Hepatocyte (in vitro differentiated cells): ENCODE measurements around the gene GDPGP1. TPM values are rescaled to one million over a fixed set of nuclear protein-coding genes. Genes with fewer than 3 reads are reported as not detected.
A peak's percentile ranks its signal among the peaks of the same experiment; 100 is the strongest.

Experiments used
- DNase-seq: peaks from one replicate; pipeline ENCODE4 v3.0.0-alpha.2; 2016; ENCODE audit warnings: low spot score
- H2AFZ ChIP-seq: fragments of 200-600 bp; sonication (generic); 2 replicates; pipeline ENCODE4 v1.6.0; 2016; ENCODE audit warnings: antibody characterized with exemption, mild to moderate bottlenecking
- H3K27ac ChIP-seq: fragments of 200-600 bp; sonication (generic); 2 replicates; pipeline ENCODE4 v1.5.1; 2016; ENCODE audit warnings: mild to moderate bottlenecking
- H3K27me3 ChIP-seq: fragments of 200-600 bp; sonication (generic); 2 replicates; pipeline ENCODE4 v1.6.1; 2016
- H3K36me3 ChIP-seq: fragments of 200-600 bp; sonication (generic); replicated peaks from 2 replicates; pipeline ENCODE4 v1.5.1; 2016; ENCODE audit warnings: low read depth; ENCODE audit not compliant: insufficient read depth
- H3K4me1 ChIP-seq: fragments of 200-600 bp; sonication (generic); 2 replicates; pipeline ENCODE4 v1.5.1; 2016; ENCODE audit warnings: mild to moderate bottlenecking, moderate library complexity; ENCODE audit not compliant: insufficient read depth
- H3K4me2 ChIP-seq: fragments of 200-600 bp; sonication (generic); 2 replicates; pipeline ENCODE4 v1.6.0; 2016
- H3K4me3 ChIP-seq: fragments of 200-600 bp; sonication (generic); 2 replicates; pipeline ENCODE4 v1.5.1; 2016; ENCODE audit warnings: mild to moderate bottlenecking
- H3K79me2 ChIP-seq: fragments of 200-600 bp; sonication (generic); 2 replicates; pipeline ENCODE4 v1.6.0; 2017; ENCODE audit warnings: mild to moderate bottlenecking
- H3K9me2 ChIP-seq: fragments of 200-600 bp; sonication (generic); replicated peaks from 2 replicates; pipeline ENCODE4 v1.6.0; 2017; ENCODE audit warnings: mild to moderate bottlenecking; ENCODE audit not compliant: insufficient read depth
- H3K9me3 ChIP-seq: fragments of 200-600 bp; sonication (generic); 2 replicates; pipeline ENCODE4 v1.5.1; 2016; ENCODE audit warnings: low read depth, mild to moderate bottlenecking
- H4K20me1 ChIP-seq: fragments of 200-600 bp; sonication (generic); 2 replicates; pipeline ENCODE4 v1.6.0; 2016; ENCODE audit warnings: mild to moderate bottlenecking; ENCODE audit not compliant: insufficient read depth, poor library complexity, severe bottlenecking
- CTCF ChIP-seq: fragments of 200-600 bp; sonication (generic); IDR thresholded peaks from 2 replicates; pipeline ENCODE4 v1.5.1; 2016; ENCODE audit warnings: antibody characterized with exemption, mild to moderate bottlenecking; ENCODE audit not compliant: poor library complexity
- EZH2 ChIP-seq: fragments of 200-600 bp; sonication (generic); IDR thresholded peaks from 2 replicates; pipeline ENCODE4 v1.6.1; 2016; ENCODE audit warnings: antibody characterized with exemption, mild to moderate bottlenecking, borderline replicate concordance
- EZH2phosphoT487 ChIP-seq: fragments of 200-600 bp; sonication (generic); IDR thresholded peaks from one replicate; pipeline ENCODE4 v1.6.1; 2018; ENCODE audit warnings: antibody characterized with exemption, mild to moderate bottlenecking, low read depth, moderate library complexity; ENCODE audit not compliant: unreplicated experiment, severe bottlenecking
- WGBS: methylation state at CpG from one replicate; pipeline ENCODE4 v1.1.6; 2016; ENCODE audit warnings: low lambda C conversion rate; ENCODE audit errors: missing lambda C conversion rate; 5-methylcytosine and 5-hydroxymethylcytosine counted together
- polyA plus RNA-seq: library from polyadenylated mRNA; unstranded; fragments of >200 nt; fragmentation: Nextera tagmentation; extraction: Ambion mirVana; gene quantifications from 2 replicates; pipeline ENCODE4 v1.2.1, GENCODE V29; 2016
- total RNA-seq: library from RNA; depleted of rRNA; stranded (reverse); fragments of >200 nt; gene quantifications from 2 replicates; pipeline ENCODE4 v1.2.3, GENCODE V29; 2014

The GDPGP1 gene
- total and polyA plus RNA-seq, 2 experiments from 2014 or later: 0.56 to 6.8 TPM

- Histone ChIP-seq H3K9me3 (no peaks in the 10 kb centered on the region), H3K27ac (no peak overlapping the region), H3K27me3 (no peaks in the 10 kb centered on the region), H3K4me3 (no peak overlapping the region), H3K79me2 (no peaks in the 10 kb centered on the region), H3K4me1 (no peaks in the 10 kb centered on the region), H3K36me3 (no peaks in the 10 kb centered on the region), H4K20me1 (no peaks in the 10 kb centered on the region), H3K9me2 (no peaks in the 10 kb centered on the region), H3K4me2 (no peak overlapping the region), H2AFZ (no peak overlapping the region)
- TF ChIP-seq EZH2phosphoT487 (no peak), CTCF (no peak), EZH2 (no peak)
- 89% methylated on average over 22 of the region's 22 CpGs for WGBS
- DNase-seq: no peak
These were observed 7.6 kb downstream of the GDPGP1 start for GRCh38 chr15:90241343-90242192.

GRCh38 chr15:90243943-90244639, 10.1 kb downstream of the GDPGP1 start:
- no peak overlapping the region for H3K4me2 ChIP-seq
- 88% methylated on average over 10 of the region's 10 CpGs for WGBS
- no peaks in the 10 kb centered on the region for H3K9me2 ChIP-seq

GRCh38 chr15:90248789-90249202, 14.8 kb downstream of the GDPGP1 start:
- H3K4me2 ChIP-seq: peak overlapping the region; percentile 96
- no peaks in the 10 kb centered on the region for H3K36me3 ChIP-seq
- peaks cover 5% of the 10 kb centered on the region for H3K4me1 ChIP-seq
- peak overlapping the region; percentile 69 for H2AFZ ChIP-seq
- H3K27ac ChIP-seq: peak overlapping the region; percentile 24
- H3K4me3 ChIP-seq: no peak overlapping the region
- TF ChIP-seq EZH2: no peak
- no peak for TF ChIP-seq EZH2phosphoT487
- no peak for TF ChIP-seq CTCF
- no peaks in the 10 kb centered on the region for H3K27me3 ChIP-seq
- no peaks in the 10 kb centered on the region for H3K79me2 ChIP-seq
- no peak for DNase-seq
- no peaks in the 10 kb centered on the region for H4K20me1 ChIP-seq
- no peaks in the 10 kb centered on the region for H3K9me2 ChIP-seq
- 73% methylated on average over 6 of the region's 6 CpGs for WGBS
- no peaks in the 10 kb centered on the region for H3K9me3 ChIP-seq

More at GRCh38 chr15:90243943-90244639, 10.1 kb downstream of the GDPGP1 start:
- DNase-seq: no peak
- Histone ChIP-seq H3K27ac (no peak overlapping the region), H3K4me1 (no peaks in the 10 kb centered on the region), H3K36me3 (no peaks in the 10 kb centered on the region), H3K79me2 (no peaks in the 10 kb centered on the region), H3K27me3 (no peaks in the 10 kb centered on the region), H3K9me3 (no peaks in the 10 kb centered on the region), H3K4me3 (no peak overlapping the region), H4K20me1 (no peaks in the 10 kb centered on the region), H2AFZ (no peak overlapping the region)
- no peak for TF ChIP-seq EZH2
- no peak for TF ChIP-seq CTCF
- no peak for TF ChIP-seq EZH2phosphoT487
